C4-2B (cell line): ENCODE results near the gene SGMS1.

Experiments used
- ZFX ChIP-seq: fragments of 450-650 bp; IDR thresholded peaks from 2 replicates; pipeline ENCODE4 v1.6.1; 2017
- TF ChIP-seq, protein P1 (sequence below): fragments of 450-650 bp; conservative IDR thresholded peaks from 2 replicates; pipeline ENCODE4 v1.5.1; 2017; ENCODE audit warnings: mild to moderate bottlenecking

DNA sequence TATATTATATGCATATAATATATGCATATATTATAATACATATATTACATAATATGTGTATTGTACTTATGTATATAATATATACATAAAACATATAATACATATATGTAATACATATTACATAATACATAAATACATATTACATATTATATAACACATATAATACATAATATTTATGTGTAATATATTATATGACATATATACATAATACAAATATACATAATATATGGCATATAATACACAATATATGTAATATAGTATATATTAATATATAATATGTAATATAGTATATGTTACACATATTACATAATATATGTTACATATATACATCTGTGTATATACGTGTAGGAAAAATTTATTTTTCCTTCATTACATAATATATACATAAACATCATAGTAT is 63.4 kb downstream of the SGMS1 start:
- TF ChIP-seq, protein P1, sequence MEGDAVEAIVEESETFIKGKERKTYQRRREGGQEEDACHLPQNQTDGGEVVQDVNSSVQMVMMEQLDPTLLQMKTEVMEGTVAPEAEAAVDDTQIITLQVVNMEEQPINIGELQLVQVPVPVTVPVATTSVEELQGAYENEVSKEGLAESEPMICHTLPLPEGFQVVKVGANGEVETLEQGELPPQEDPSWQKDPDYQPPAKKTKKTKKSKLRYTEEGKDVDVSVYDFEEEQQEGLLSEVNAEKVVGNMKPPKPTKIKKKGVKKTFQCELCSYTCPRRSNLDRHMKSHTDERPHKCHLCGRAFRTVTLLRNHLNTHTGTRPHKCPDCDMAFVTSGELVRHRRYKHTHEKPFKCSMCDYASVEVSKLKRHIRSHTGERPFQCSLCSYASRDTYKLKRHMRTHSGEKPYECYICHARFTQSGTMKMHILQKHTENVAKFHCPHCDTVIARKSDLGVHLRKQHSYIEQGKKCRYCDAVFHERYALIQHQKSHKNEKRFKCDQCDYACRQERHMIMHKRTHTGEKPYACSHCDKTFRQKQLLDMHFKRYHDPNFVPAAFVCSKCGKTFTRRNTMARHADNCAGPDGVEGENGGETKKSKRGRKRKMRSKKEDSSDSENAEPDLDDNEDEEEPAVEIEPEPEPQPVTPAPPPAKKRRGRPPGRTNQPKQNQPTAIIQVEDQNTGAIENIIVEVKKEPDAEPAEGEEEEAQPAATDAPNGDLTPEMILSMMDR, result no peak
- TF ChIP-seq ZFX, result no peak
